WTC11 (cell line): ENCODE data around the gene RFC2.

ENCODE experiments used
- CREB1 ChIP-seq: sonication (generic); formaldehyde crosslinking; IDR thresholded peaks from 2 replicates; pipeline ENCODE4 v1.8.0; 2023; ENCODE audit warnings: mild to moderate bottlenecking, missing genetic modification reagents
- CTCF ChIP-seq: fragments of 200-600 bp; IDR thresholded peaks from 2 replicates; pipeline ENCODE4 v1.8.0; 2022; ENCODE audit warnings: antibody characterized with exemption
- KAT7 ChIP-seq: sonication (generic); formaldehyde crosslinking; IDR thresholded peaks from 2 replicates; pipeline ENCODE4 v1.8.1; 2023; ENCODE audit warnings: missing genetic modification reagents, mild to moderate bottlenecking, borderline replicate concordance
- TF ChIP-seq, protein P1 (sequence below): sonication (generic); formaldehyde crosslinking; IDR thresholded peaks from 2 replicates; pipeline ENCODE4 v1.8.0; 2023; ENCODE audit warnings: missing genetic modification reagents
- TF ChIP-seq, protein P2 (sequence below): sonication (generic); formaldehyde crosslinking; conservative IDR thresholded peaks from 2 replicates; pipeline ENCODE4 v1.8.1; 2022; ENCODE audit warnings: mild to moderate bottlenecking, missing genetic modification reagents

GRCh38 chr7:74228951-74229900 lies 25.0 kb downstream of the RFC2 start:
- TF ChIP-seq CTCF (no peak), CREB1 (no peak), KAT7 (no peak)
- TF ChIP-seq, protein P1, sequence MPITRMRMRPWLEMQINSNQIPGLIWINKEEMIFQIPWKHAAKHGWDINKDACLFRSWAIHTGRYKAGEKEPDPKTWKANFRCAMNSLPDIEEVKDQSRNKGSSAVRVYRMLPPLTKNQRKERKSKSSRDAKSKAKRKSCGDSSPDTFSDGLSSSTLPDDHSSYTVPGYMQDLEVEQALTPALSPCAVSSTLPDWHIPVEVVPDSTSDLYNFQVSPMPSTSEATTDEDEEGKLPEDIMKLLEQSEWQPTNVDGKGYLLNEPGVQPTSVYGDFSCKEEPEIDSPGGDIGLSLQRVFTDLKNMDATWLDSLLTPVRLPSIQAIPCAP (CRISPR knock-in tag) = no peak
- TF ChIP-seq, protein P2, sequence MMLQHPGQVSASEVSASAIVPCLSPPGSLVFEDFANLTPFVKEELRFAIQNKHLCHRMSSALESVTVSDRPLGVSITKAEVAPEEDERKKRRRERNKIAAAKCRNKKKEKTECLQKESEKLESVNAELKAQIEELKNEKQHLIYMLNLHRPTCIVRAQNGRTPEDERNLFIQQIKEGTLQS (CRISPR knock-in tag) = no peak
